Activated CD4-positive, CD25-positive, alpha-beta regulatory T cell treated with anti-CD3 and anti-CD28 coated beads, Interleukin-2, amount 50 U/mL, for 72 hours (primary cell): ENCODE measurements around the gene PTGES3L.

Source experiments
- DNase-seq: peaks from one replicate; pipeline ENCODE4 v3.0.0; 2021

PTGES3L gene

GRCh38 chr17:42979511-42980273, at the start of gene PTGES3L:
PTGES3L (minus strand) TSS chr17:42980080; CDS start chr17:42980053, 27 bp downstream.
- peak; percentile 41 for DNase-seq

DNA sequence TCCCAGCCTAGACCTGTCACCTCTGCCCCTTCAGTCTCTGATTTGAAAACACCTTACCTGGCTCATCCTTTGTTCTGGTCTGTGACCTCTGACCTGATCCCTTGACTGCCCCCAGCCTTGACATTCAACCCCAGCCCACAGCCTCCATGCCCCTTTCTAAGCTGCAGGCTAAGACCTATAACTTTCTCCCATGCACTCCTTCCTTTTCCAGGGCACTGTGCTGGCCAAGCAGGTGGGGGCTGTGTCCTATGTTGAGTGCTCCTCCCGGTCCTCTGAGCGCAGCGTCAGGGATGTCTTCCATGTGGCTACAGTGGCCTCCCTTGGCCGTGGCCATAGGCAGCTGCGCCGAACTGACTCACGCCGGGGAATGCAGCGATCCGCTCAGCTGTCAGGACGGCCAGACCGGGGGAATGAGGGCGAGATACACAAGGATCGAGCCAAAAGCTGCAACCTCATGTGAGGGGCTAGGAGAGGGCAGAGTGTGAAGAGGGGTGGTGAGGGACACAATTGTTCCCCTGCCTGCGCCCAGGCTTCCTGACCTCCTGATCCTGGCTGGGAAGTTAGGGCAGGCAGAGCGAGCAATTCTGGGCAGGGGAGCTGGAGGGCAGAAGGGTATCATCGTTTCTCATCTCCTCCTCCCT, 48.5 kb upstream of the PTGES3L start:
- DNase-seq: no peak

DNA sequence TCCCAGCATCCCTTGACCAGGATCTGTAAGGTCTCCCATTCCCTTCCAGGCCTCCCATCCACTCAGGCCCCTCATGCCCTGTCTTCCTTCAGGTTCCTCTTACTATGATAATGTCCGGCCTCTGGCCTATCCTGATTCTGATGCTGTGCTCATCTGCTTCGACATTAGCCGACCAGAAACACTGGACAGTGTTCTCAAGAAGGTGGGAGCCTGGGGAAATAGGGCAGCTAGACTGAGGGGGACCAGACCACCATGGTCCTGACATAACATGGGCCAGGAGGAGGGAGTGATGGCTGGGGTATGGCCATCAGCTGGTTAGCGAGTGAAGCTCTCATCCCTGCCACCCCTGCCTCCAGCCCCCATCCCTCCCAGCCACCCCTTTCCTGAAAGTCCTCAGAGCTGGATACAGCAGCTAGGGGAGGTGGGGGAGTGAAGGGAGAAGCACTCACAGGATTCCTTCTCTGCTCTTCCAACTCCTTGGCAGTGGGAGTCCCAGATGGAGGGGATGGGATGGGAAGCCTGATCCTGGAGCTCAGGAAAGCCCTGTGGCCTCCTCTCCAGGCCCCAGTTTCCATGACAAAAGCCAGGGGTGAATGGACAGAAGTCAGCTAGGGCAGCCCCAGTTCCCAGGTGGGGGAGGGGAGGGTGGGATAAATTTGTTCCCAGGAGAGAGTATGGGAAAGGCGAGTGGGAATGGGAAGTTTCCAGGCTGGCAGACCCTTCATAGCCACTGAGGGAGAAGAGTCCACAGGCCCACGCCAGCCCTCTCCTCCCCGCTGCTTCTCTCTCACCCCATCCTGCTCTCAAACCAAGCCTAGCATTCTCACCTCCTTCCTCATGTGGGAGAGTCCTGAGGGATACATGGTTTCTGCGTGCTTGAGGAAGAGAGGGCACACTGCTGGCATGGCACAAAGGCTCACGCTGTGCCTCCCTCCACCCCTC, 47.5 kb upstream of the PTGES3L start:
- DNase-seq: no peak

- no peak for DNase-seq
Observed at GRCh38 chr17:43026595-43026994, 46.7 kb upstream of the PTGES3L start.

- DNase-seq: no peak
Observed at GRCh38 chr17:43025766-43026537, 46.1 kb upstream of the PTGES3L start.

DNA sequence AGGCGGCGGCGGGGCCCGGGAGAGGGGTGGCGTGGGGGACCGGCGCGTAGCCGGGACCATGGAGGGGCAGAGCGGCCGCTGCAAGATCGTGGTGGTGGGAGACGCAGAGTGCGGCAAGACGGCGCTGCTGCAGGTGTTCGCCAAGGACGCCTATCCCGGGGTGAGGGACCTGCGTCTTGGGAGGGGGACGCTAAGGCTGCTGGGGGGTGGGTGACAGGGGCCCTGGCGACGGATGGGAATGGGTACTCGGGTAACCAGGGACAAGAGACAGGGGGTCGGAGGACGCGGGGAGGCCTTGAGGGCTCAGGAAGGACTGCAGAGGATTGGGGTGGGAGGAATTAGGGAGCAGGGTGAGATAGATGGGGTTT, 45.4 kb upstream of the PTGES3L start:
- DNase-seq: no peak

GRCh38 chr17:43024407-43025289, 44.8 kb upstream of the PTGES3L start, which contains the start of gene RND2:
RND2 (plus strand) TSS chr17:43025231; CDS start chr17:43025348, 117 bp downstream.
- DNase-seq: peak; percentile 68

DNA sequence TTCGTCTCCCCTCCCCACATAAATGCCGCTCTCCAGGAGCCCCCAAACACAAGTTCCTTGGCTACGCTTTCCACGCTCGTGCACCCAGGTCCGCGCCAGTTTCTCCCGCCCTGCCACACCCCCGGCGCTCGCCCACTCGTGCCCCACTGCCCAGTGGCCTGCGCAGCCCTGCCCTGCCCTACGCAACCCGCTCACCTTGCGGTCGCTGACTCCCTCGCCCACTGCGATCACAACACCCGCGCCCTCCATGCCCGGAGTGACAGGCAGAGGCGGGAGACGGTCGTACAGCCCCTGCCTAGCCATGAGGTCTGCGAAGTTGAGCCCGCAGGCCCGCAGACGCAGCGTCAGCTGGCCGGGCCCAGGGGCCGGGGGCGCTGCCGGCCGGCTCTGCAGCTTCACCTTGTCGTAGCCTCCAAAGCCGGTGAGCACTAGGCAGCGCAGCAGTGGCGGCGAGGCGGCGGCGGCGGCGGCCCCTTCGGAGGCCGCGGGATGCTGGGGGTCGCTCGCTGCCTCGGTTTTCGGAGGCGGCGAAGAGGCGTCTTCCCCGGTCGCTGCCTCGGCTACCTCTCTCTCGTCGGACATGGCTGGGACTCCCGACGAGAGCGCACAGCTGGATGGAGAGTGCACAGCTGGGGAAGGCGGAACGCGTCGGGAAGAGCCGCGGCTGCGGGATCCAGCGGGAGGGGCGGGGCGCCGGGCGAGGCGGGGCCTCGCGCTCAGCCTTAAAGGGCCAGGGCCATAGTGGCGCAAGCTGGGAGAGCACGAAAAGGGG, 42.0 kb upstream of the PTGES3L start, which contains the start of gene VAT1:
Gene VAT1, minus strand, starts transcription at position 645 of the 772 bp plus-strand sequence. Its CDS starts 63 bp downstream, at position 582.
- peak; percentile 69 for DNase-seq

GRCh38 chr17:43020789-43021740, 41.2 kb upstream of the PTGES3L start:
- peak; percentile 46 for DNase-seq

DNA sequence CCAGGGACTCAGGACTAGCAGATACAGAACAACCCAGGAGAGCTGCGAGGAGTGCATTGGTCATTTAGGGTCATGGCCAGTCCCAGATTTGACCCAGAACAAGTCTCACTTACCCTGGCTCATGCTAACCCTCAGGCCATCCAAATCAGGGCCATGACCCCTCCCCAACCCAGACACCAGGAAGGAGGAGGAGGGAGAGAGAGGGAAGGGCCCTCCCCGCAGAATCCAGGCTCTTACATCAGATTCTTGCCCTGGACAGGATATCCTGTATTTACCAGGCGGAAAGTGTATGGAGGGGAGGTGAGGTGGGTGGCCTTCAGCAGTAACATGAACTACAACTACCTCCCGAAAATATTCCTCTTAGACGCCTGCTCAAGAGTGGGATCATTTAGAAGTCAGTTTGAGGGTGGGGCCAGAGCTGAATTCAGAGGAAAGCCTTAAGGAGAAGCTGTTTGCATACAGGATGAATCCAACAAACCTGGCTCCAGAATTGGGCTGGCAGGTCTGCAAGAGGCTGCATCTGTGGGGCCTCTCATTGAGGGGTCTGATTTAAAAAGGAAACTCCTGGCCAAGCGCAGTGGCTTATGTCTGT, 40.2 kb upstream of the PTGES3L start:
- DNase-seq: no peak

DNA sequence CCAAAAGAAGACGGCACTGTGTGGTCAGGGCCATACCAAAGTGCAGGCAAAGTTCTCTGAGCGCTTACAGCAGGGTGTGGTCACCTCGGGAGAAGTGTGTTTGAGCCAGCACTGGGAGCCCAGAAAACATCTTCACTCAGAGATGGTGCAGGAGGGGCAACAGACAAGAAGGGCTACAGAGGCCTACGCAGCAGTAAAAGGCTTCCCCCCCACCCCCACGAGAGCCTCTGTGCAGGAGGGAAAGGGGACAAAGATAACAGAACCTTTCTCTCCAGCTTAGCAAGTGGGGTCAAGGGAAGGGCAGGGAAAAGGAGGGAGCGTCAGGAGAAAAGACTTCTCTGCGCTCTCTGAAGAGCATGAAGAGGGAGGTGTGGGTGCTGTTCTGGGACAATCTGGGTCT, 39.5 kb upstream of the PTGES3L start:
- no peak for DNase-seq

DNA sequence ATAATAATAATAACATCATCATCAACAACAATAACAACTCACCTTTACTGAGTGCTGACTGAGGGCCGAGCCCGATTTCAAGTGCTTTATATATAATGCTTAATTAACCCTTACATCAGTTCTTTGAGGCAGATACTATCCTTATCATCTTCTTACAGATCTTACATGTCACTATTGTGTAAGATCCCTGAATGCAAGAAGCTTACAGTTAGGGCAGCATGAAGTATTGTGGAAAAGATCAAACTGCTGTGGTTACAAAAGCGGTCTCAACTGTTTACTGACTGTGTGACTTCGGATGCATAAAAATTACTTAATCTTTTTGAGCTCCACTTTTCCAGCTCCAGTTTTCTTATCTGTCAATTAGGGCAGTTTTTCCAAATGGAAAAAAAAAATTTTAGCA, 39.1 kb upstream of the PTGES3L start:
- DNase-seq: no peak

DNA sequence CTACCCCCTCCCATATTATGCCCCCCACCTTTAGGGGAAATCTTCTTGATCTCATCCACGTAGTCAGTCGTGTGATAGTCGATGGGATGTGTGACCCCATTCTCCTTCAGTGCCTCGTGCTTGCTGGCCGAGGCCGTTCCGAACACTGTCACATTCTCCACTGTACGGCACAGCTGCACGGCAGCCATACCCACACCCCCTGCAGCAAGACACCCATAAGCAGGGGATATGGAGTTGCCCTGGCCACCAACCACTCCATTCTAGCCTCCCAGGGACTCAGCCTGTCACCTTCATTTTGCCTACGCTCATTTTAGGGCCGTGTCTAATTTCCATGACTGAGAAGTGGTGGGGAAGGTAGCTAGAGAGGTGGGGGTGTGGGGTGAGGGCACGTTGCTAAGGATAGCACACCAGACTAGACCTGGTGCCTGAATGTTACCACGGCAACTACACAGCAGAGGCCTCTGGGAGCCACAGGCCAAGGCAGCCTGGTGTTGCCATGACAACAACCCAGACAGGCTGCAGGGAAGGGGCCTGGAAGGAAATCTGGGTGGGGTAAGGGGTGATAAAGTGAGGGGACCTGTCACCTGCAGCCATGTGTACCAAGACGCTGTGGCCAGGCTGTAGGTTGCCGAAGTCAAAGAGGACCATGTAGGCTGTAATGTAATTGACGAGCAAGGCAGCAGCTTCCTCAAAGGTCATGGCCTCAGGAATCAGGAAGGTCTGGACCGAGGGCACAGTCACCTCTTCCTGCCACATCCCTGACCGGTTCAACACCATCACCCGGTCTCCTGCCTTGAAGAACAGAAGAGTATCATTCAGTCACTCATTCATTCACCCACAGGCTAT, 38.4 kb upstream of the PTGES3L start:
- DNase-seq: no peak

GRCh38 chr17:43016216-43016615, 36.3 kb upstream of the PTGES3L start:
- DNase-seq: no peak

DNA sequence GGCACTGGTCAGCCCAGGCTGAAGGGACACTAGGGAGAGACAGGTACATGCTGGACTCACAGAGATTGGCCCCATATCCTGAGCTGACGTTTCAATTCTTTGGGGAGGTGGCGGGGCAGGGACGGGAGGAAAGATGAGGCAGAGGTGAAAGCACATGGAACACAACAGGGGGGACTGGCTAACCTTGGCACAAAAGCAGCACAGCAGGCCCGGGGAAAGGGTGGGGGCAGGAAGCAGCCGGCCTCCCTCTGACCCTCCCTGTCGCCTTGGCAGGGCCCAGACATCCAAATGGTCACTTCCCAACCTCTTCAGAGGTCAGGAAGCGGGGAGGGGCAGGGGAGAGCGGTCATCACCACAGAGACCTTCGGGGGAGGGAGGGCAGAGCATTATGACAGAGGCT, 35.7 kb upstream of the PTGES3L start:
- DNase-seq: no peak

DNA sequence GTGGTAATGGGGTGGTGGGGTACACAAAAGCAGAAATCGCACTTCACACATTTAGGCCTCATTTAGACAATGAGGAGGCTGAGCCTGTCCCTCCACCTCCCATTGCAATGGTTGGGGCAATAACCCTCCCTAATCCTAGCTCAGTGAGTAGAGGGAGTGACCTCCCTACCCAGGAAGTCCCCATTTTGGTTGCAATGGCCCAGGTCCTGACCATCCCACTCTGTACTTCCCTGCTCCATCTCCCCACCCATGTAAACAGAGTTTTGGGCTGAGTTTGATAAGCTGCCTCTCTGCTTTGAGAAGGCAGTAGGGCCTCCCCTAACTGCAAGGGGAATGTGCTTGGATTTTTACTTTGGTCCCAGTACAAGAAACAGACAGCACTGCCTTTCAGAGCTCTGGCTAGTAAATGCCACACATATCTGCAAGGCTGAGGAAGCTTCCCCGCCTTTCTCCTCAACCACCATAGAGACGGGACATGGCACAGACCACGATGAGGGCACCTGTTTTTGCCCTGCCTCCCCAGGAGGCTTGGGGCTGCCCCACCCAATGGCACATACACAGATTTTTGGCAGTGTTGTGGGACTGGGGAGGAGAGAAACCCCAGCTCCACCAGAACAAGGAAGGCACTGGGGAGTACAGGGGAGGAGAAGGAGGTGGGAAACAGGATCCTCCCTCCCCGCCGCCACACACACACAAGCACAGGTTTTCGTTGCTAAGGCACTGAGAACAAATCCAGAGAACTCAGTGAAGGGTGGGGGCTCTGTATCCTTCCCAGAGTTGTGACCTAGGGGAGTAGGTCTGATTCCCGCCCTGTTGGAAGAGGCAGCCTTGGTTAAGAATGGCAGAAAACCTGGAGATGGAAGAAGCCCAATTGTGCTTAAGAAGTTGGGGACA, 35.0 kb upstream of the PTGES3L start:
- DNase-seq: no peak
